ENCODE results near the gene POU2AF3.

GRCh38 chr11:111296196-111296595 is 2.1 kb upstream of the POU2AF3 start:
- TF ChIP-seq, protein P1, sequence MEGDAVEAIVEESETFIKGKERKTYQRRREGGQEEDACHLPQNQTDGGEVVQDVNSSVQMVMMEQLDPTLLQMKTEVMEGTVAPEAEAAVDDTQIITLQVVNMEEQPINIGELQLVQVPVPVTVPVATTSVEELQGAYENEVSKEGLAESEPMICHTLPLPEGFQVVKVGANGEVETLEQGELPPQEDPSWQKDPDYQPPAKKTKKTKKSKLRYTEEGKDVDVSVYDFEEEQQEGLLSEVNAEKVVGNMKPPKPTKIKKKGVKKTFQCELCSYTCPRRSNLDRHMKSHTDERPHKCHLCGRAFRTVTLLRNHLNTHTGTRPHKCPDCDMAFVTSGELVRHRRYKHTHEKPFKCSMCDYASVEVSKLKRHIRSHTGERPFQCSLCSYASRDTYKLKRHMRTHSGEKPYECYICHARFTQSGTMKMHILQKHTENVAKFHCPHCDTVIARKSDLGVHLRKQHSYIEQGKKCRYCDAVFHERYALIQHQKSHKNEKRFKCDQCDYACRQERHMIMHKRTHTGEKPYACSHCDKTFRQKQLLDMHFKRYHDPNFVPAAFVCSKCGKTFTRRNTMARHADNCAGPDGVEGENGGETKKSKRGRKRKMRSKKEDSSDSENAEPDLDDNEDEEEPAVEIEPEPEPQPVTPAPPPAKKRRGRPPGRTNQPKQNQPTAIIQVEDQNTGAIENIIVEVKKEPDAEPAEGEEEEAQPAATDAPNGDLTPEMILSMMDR (IDR thresholded peaks at IDR 0.05), result no peak
- TF ChIP-seq POLR2A (IDR thresholded peaks at IDR 0.05), result no peak

Data from adrenal gland (tissue), 5 donors.